Measurements from ENCODE around the gene TBL2.

DNA sequence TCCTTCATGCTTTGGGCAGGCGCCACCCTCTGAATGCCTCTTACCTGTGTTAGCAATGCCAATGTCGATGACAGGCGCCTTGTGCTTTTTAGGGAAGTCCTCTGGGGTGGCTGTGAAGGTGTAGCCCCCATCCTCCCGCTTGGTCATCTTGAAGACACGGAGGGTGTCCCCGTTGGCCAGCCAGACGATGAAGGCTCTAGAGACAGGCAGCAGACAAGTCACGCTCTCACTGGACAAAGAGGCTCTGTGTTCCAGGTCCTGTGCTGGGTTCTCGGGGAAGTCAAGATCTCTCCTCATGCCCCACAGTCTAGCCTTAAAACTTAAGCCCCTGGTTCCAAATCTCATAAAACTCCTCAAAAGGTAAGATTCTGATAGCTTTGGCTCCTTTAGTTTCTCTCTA is 5.1 kb downstream of the TBL2 start:
- TF ChIP-seq, protein P1, sequence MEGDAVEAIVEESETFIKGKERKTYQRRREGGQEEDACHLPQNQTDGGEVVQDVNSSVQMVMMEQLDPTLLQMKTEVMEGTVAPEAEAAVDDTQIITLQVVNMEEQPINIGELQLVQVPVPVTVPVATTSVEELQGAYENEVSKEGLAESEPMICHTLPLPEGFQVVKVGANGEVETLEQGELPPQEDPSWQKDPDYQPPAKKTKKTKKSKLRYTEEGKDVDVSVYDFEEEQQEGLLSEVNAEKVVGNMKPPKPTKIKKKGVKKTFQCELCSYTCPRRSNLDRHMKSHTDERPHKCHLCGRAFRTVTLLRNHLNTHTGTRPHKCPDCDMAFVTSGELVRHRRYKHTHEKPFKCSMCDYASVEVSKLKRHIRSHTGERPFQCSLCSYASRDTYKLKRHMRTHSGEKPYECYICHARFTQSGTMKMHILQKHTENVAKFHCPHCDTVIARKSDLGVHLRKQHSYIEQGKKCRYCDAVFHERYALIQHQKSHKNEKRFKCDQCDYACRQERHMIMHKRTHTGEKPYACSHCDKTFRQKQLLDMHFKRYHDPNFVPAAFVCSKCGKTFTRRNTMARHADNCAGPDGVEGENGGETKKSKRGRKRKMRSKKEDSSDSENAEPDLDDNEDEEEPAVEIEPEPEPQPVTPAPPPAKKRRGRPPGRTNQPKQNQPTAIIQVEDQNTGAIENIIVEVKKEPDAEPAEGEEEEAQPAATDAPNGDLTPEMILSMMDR (IDR thresholded peaks at IDR 0.05): no peak
- TF ChIP-seq, protein P2, sequence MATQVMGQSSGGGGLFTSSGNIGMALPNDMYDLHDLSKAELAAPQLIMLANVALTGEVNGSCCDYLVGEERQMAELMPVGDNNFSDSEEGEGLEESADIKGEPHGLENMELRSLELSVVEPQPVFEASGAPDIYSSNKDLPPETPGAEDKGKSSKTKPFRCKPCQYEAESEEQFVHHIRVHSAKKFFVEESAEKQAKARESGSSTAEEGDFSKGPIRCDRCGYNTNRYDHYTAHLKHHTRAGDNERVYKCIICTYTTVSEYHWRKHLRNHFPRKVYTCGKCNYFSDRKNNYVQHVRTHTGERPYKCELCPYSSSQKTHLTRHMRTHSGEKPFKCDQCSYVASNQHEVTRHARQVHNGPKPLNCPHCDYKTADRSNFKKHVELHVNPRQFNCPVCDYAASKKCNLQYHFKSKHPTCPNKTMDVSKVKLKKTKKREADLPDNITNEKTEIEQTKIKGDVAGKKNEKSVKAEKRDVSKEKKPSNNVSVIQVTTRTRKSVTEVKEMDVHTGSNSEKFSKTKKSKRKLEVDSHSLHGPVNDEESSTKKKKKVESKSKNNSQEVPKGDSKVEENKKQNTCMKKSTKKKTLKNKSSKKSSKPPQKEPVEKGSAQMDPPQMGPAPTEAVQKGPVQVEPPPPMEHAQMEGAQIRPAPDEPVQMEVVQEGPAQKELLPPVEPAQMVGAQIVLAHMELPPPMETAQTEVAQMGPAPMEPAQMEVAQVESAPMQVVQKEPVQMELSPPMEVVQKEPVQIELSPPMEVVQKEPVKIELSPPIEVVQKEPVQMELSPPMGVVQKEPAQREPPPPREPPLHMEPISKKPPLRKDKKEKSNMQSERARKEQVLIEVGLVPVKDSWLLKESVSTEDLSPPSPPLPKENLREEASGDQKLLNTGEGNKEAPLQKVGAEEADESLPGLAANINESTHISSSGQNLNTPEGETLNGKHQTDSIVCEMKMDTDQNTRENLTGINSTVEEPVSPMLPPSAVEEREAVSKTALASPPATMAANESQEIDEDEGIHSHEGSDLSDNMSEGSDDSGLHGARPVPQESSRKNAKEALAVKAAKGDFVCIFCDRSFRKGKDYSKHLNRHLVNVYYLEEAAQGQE (IDR thresholded peaks at IDR 0.05; ENCODE audit: insufficient read depth in 1 of 2, low read depth in 2 of 2, low read length in 1 of 2): no peak
- no peak for TF ChIP-seq POLR2AphosphoS5 (IDR thresholded peaks at IDR 0.05; ENCODE audit: low read depth, low read length)
